ENCODE data around the gene LPP. TPM values are rescaled to one million over a fixed set of nuclear protein-coding genes. Genes with fewer than 3 reads are reported as not detected.

LPP gene
- total RNA-seq, result 10 to 100 TPM; 23.8 to 82.6 (median 39.3) TPM
- total RNA-seq (2013), result 22.3 TPM
- 16.2 to 107 (median 40.2) reads per million in 29 experiments for total RNA-seq

GRCh38 chr3:188154014-188154808 lies at the start of gene LPP:
TSS of gene LPP (plus strand) at chr3:188154157. CDS start at chr3:188406121, 251,964 bp downstream.
- Histone ChIP-seq H3K27ac (ENCODE audit: low read length) (peak within 1 kb of the TSS; percentile 86), H3K4me3 (ENCODE audit: control insufficient read depth in 1 of 2, extremely low read depth in 1 of 2, low read length in 1 of 2) (peak within 1 kb of the TSS; percentile 81), H3K4me1 (ENCODE audit: control insufficient read depth in 1 of 2, extremely low read depth in 1 of 2, insufficient read depth in 2 of 2, low read length in 2 of 2) (peaks cover 25 to 38% of the 10 kb centered on the region in 2 experiments), H3K36me3 (ENCODE audit: control insufficient read depth in 2 of 2, extremely low read depth in 1 of 2, insufficient read depth in 1 of 2, low read length in 1 of 2) (no peaks in the 10 kb centered on the region), H3K27me3 (replicated peaks in 1 of 2; ENCODE audit: control insufficient read depth in 2 of 2, extremely low read depth in 1 of 2, insufficient read depth in 2 of 2, low read length in 1 of 2) (no peaks in the 10 kb centered on the region), H3K9me3 (no peaks in the 10 kb centered on the region)
- under 1% methylated on average over 38 of the region's 66 CpGs for WGBS (ENCODE audit: insufficient coverage)
- DNase-seq (peak; percentile 50 to 91 (median 83)), ATAC-seq (replicated peaks in 1 of 4) (peak; percentile 81 to 88 (median 82))
- no peaks in the 10 kb centered on the region for H3K36me3 Mint-ChIP-seq
- H3K27ac Mint-ChIP-seq, result peak within 1 kb of the TSS; percentile 86 to 87
- no peaks in the 10 kb centered on the region for H3K27me3 Mint-ChIP-seq
- H3K9me3 Mint-ChIP-seq, result no peaks in the 10 kb centered on the region
- ChIA-PET CTCF (interaction anchor here (0.8 to 1.4 kb wide), 3 partner anchors 412 to 414 kb away, joined by 4 to 7 read pairs (median 5); no protein-coding TSS in a partner anchor), POLR2A (no interaction called here)
- H3K4me1 Mint-ChIP-seq, result peaks cover 54 to 64% (median 64%) of the 10 kb centered on the region in 3 donors
- H3K4me3 Mint-ChIP-seq, result peak within 1 kb of the TSS; percentile 89

- ChIA-PET POLR2A (no interaction called here), CTCF (interaction anchor here (0.6 kb wide), 3 partner anchors 10 to 712 kb away, joined by 3 to 11 read pairs (median 3); no protein-coding TSS in a partner anchor)
- no peak for ATAC-seq (replicated peaks in 1 of 4)
- no peaks in the 10 kb centered on the region for H3K27me3 Mint-ChIP-seq
- no peaks in the 10 kb centered on the region for H3K27me3 ChIP-seq (replicated peaks in 1 of 2; ENCODE audit: control insufficient read depth in 2 of 2, extremely low read depth in 1 of 2, insufficient read depth in 2 of 2, low read length in 1 of 2)
- 86% methylated on average over 1 of the region's 1 CpG for WGBS (ENCODE audit: insufficient coverage)
- no peak overlapping the region for H3K27ac Mint-ChIP-seq
- H3K4me3 ChIP-seq (ENCODE audit: control insufficient read depth in 1 of 2, extremely low read depth in 1 of 2, low read length in 1 of 2), result no peak overlapping the region
- peaks cover 0 to 11% (median 6%) of the 10 kb centered on the region in 3 donors for H3K4me1 Mint-ChIP-seq
- H3K4me1 ChIP-seq (ENCODE audit: control insufficient read depth in 1 of 2, extremely low read depth in 1 of 2, insufficient read depth in 2 of 2, low read length in 2 of 2), result no peaks in the 10 kb centered on the region
- no peaks in the 10 kb centered on the region for H3K36me3 ChIP-seq (ENCODE audit: control insufficient read depth in 2 of 2, extremely low read depth in 1 of 2, insufficient read depth in 1 of 2, low read length in 1 of 2)
- DNase-seq, result no peak
- no peak overlapping the region for H3K27ac ChIP-seq (ENCODE audit: low read length)
- H3K9me3 Mint-ChIP-seq, result no peaks in the 10 kb centered on the region
- no peaks in the 10 kb centered on the region for H3K36me3 Mint-ChIP-seq
- no peaks in the 10 kb centered on the region for H3K9me3 ChIP-seq
- no peak overlapping the region for H3K4me3 Mint-ChIP-seq
Observed at GRCh38 chr3:188106006-188106405, 48.0 kb upstream of the LPP start.

- H3K9me3 Mint-ChIP-seq, result no peaks in the 10 kb centered on the region
Observed at GRCh38 chr3:188106454-188106853, 47.5 kb upstream of the LPP start.

GRCh38 chr3:188106887-188107830 lies 46.8 kb upstream of the LPP start:
- H3K4me3 ChIP-seq (ENCODE audit: control insufficient read depth in 1 of 2, extremely low read depth in 1 of 2, low read length in 1 of 2), result no peak overlapping the region
- Mint-ChIP-seq H3K36me3 (no peaks in the 10 kb centered on the region), H3K4me3 (no peak overlapping the region), H3K27ac (no peak overlapping the region), H3K9me3 (no peaks in the 10 kb centered on the region), H3K4me1 (peaks cover 0 to 11% (median 6%) of the 10 kb centered on the region in 3 donors), H3K27me3 (no peaks in the 10 kb centered on the region)
- 83% methylated on average over 4 of the region's 15 CpGs for WGBS (ENCODE audit: insufficient coverage)
- H3K4me1 ChIP-seq (ENCODE audit: control insufficient read depth in 1 of 2, extremely low read depth in 1 of 2, insufficient read depth in 2 of 2, low read length in 2 of 2), result no peaks in the 10 kb centered on the region
- DNase-seq (no peak), ATAC-seq (replicated peaks in 1 of 4) (no peak)
- H3K27me3 ChIP-seq (replicated peaks in 1 of 2; ENCODE audit: control insufficient read depth in 2 of 2, extremely low read depth in 1 of 2, insufficient read depth in 2 of 2, low read length in 1 of 2), result no peaks in the 10 kb centered on the region
- POLR2A ChIA-PET, result no interaction called here
- H3K36me3 ChIP-seq (ENCODE audit: control insufficient read depth in 2 of 2, extremely low read depth in 1 of 2, insufficient read depth in 1 of 2, low read length in 1 of 2), result no peaks in the 10 kb centered on the region
- H3K27ac ChIP-seq (ENCODE audit: low read length), result no peak overlapping the region
- H3K9me3 ChIP-seq, result no peaks in the 10 kb centered on the region
- CTCF ChIA-PET, result interaction anchor here in 1 of 2 donors (0.6 kb wide), 3 partner anchors 8 to 971 kb away, joined by 3 to 11 read pairs (median 7); no protein-coding TSS in a partner anchor

More at GRCh38 chr3:188106454-188106853, 47.5 kb upstream of the LPP start:
- 100% methylated on average over 1 of the region's 5 CpGs for WGBS (ENCODE audit: insufficient coverage)
- no peaks in the 10 kb centered on the region for H3K36me3 Mint-ChIP-seq
- Histone ChIP-seq H3K4me3 (ENCODE audit: control insufficient read depth in 1 of 2, extremely low read depth in 1 of 2, low read length in 1 of 2) (no peak overlapping the region), H3K4me1 (ENCODE audit: control insufficient read depth in 1 of 2, extremely low read depth in 1 of 2, insufficient read depth in 2 of 2, low read length in 2 of 2) (no peaks in the 10 kb centered on the region), H3K27ac (ENCODE audit: low read length) (no peak overlapping the region), H3K27me3 (replicated peaks in 1 of 2; ENCODE audit: control insufficient read depth in 2 of 2, extremely low read depth in 1 of 2, insufficient read depth in 2 of 2, low read length in 1 of 2) (no peaks in the 10 kb centered on the region), H3K9me3 (no peaks in the 10 kb centered on the region), H3K36me3 (ENCODE audit: control insufficient read depth in 2 of 2, extremely low read depth in 1 of 2, insufficient read depth in 1 of 2, low read length in 1 of 2) (no peaks in the 10 kb centered on the region)
- H3K27me3 Mint-ChIP-seq, result no peaks in the 10 kb centered on the region
- no peak overlapping the region for H3K4me3 Mint-ChIP-seq
- peaks cover 0 to 11% (median 6%) of the 10 kb centered on the region in 3 donors for H3K4me1 Mint-ChIP-seq
- no peak for DNase-seq
- ATAC-seq (replicated peaks in 1 of 4), result no peak
- CTCF ChIA-PET, result interaction anchor here (0.6 kb wide), 3 partner anchors 9 to 712 kb away, joined by 3 to 11 read pairs (median 3); no protein-coding TSS in a partner anchor
- no peak overlapping the region for H3K27ac Mint-ChIP-seq
- POLR2A ChIA-PET, result no interaction called here

- H3K9me3 ChIP-seq, result no peaks in the 10 kb centered on the region
- H3K27me3 ChIP-seq (replicated peaks in 1 of 2; ENCODE audit: control insufficient read depth in 2 of 2, extremely low read depth in 1 of 2, insufficient read depth in 2 of 2, low read length in 1 of 2), result no peaks in the 10 kb centered on the region
- 100% methylated on average over 1 of the region's 4 CpGs for WGBS (ENCODE audit: insufficient coverage)
- no peak for DNase-seq
- Mint-ChIP-seq H3K36me3 (no peaks in the 10 kb centered on the region), H3K4me3 (no peak overlapping the region), H3K27me3 (no peaks in the 10 kb centered on the region), H3K27ac (peak overlapping the region in 1 of 2 donors; percentile 47), H3K9me3 (no peaks in the 10 kb centered on the region), H3K4me1 (peaks cover 0 to 11% (median 6%) of the 10 kb centered on the region in 3 donors)
- CTCF ChIA-PET, result no interaction called here
- ATAC-seq (replicated peaks in 1 of 4), result no peak
- no peak overlapping the region for H3K4me3 ChIP-seq (ENCODE audit: control insufficient read depth in 1 of 2, extremely low read depth in 1 of 2, low read length in 1 of 2)
- H3K36me3 ChIP-seq (ENCODE audit: control insufficient read depth in 2 of 2, extremely low read depth in 1 of 2, insufficient read depth in 1 of 2, low read length in 1 of 2), result no peaks in the 10 kb centered on the region
- POLR2A ChIA-PET, result interaction anchor here in 1 of 2 donors (0.7 kb wide), 1 partner anchor 623 kb away, joined by 6 read pairs; no protein-coding TSS in a partner anchor
- no peaks in the 10 kb centered on the region for H3K4me1 ChIP-seq (ENCODE audit: control insufficient read depth in 1 of 2, extremely low read depth in 1 of 2, insufficient read depth in 2 of 2, low read length in 2 of 2)
- H3K27ac ChIP-seq (ENCODE audit: low read length), result no peak overlapping the region
Observed at GRCh38 chr3:188108703-188109412, 45.1 kb upstream of the LPP start.

Data from T-cell (primary cell).